Measurements from ENCODE around the gene ATP1B3.
"Not testable (repeated sequence)": the region's sequence is repeated elsewhere in the genome, so short reads cannot be mapped to it uniquely, and the experiment has no call there.

The ATP1B3 gene

DNA sequence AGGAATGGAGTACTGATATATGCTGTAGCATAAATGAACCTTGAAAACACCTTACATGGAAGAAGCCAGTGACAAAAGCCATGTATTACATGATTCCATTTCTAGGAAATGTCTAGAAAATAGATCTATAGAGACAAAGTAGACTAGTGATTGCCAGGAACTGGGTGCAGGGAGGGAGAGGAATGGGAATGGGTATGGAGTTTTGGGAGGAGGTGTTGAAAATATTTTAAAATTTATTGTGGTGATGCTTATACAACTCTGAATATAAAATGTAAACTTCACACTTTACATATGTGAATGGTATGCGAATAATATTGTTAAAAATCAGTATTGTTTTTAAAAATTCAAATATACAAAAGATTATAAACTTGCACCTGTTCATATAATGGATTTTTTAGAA, 22.5 kb downstream of the ATP1B3 start:
- ChIA-PET POLR2A (ENCODE audit: low non-redundant PET) (no interaction called here), CTCF (no interaction called here)
- DNase-seq (ENCODE audit: low spot score) = no peak
- TF ChIP-seq, protein P1, sequence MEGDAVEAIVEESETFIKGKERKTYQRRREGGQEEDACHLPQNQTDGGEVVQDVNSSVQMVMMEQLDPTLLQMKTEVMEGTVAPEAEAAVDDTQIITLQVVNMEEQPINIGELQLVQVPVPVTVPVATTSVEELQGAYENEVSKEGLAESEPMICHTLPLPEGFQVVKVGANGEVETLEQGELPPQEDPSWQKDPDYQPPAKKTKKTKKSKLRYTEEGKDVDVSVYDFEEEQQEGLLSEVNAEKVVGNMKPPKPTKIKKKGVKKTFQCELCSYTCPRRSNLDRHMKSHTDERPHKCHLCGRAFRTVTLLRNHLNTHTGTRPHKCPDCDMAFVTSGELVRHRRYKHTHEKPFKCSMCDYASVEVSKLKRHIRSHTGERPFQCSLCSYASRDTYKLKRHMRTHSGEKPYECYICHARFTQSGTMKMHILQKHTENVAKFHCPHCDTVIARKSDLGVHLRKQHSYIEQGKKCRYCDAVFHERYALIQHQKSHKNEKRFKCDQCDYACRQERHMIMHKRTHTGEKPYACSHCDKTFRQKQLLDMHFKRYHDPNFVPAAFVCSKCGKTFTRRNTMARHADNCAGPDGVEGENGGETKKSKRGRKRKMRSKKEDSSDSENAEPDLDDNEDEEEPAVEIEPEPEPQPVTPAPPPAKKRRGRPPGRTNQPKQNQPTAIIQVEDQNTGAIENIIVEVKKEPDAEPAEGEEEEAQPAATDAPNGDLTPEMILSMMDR (conservative IDR thresholded peaks at IDR 0.05; ENCODE audit: low read depth) = no peak
- H3K27ac ChIP-seq = no peak overlapping the region

DNA sequence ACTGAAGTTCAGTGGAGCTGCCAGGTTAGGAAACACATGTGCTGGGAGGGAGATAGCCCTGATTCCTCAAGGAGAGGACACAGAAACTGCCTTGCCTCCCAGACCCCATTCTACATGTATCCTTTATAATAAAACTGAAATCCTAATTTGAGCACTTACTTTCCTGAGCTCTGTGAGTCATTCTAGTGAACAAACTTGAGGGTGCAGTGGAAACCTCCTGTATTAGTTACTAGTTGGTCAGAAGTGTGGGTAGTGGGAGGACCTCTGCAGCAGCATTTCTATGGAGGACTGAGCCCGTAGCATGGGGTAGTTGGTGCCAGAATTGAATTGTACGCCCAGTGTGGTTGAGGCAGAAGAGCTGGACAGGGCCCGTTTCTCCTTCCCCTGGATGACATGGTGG, 23.9 kb downstream of the ATP1B3 start:
- CTCF ChIA-PET = no interaction called here
- TF ChIP-seq, protein P1 (conservative IDR thresholded peaks at IDR 0.05; ENCODE audit: low read depth) = no peak
- POLR2A ChIA-PET (ENCODE audit: low non-redundant PET) = no interaction called here
- no peak for DNase-seq (ENCODE audit: low spot score)
- peak overlapping the region; percentile 44 for H3K27ac ChIP-seq

DNA sequence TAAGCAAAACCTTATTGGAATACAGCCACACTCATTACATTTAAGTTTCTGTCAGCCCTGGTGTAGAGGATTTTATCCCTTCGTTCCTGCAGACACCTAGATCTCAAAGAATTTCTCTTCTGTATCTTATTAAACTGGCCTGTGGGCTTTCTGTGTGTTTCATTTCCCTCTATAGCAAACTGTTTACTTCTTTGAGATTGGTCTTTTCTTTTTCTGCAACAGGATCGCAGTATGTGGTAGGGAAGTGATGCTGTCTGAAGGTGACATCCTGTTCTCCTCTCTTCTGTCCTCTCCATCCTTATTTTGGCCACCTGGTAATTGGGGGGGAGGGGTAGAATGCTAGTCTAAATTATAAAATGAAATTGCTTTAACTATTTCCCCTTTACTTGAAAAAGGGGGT, 25.5 kb downstream of the ATP1B3 start:
- ChIA-PET POLR2A (ENCODE audit: low non-redundant PET) (no interaction called here), CTCF (no interaction called here)
- TF ChIP-seq, protein P1 (conservative IDR thresholded peaks at IDR 0.05; ENCODE audit: low read depth) = no peak
- DNase-seq (ENCODE audit: low spot score) = no peak
- no peak overlapping the region for H3K27ac ChIP-seq

DNA sequence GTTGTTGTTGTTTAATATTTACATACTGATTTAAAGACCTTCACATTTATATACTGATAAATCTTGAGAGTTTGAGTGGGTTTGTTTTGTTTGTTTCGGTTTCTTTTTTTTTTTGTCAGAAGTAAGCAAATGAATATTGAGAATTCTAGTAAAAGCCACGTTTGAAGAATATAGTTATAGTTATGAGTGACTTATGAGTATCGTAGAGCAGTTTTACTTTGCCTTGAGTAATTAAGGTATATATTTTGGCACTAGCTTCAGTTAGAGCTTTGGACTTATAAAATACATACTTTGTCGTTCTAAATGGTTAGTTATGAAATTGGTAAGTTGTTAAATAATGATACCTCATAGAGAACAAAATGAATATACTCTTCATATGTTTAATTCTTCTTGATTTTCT, 27.8 kb downstream of the ATP1B3 start:
- POLR2A ChIA-PET (ENCODE audit: low non-redundant PET) = no interaction called here
- TF ChIP-seq, protein P1 (conservative IDR thresholded peaks at IDR 0.05; ENCODE audit: low read depth) = no peak
- peak overlapping the region; percentile 75 for H3K27ac ChIP-seq
- no peak for DNase-seq (ENCODE audit: low spot score)
- CTCF ChIA-PET = interaction anchor here (0.5 kb wide), 1 partner anchor 21 kb away, joined by 3 read pairs; no protein-coding TSS in a partner anchor

DNA sequence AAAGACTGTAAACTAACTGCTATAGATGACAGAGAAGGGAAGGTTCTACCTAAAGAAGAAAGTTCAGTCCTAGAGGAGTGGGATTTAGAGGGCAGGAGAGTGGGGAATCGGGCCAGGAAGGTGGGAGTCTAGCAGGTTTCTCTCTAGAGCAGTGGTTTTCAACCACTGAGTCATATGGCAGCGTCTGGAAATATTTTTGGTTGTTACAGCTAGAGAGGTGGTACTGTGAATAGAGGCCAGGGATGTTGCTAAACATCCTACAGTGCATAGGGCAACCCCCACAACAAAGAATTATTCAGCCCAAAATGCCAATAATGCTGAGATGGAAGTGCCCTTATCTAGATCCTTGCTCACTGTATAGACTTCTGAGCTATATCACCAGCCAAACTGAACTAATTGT, 28.7 kb downstream of the ATP1B3 start:
- ChIA-PET POLR2A (ENCODE audit: low non-redundant PET) (no interaction called here), CTCF (no interaction called here)
- DNase-seq (ENCODE audit: low spot score) = no peak
- H3K27ac ChIP-seq = peak overlapping the region; percentile 44; the same call in 1 of the 2 replicates
- TF ChIP-seq, protein P1 (conservative IDR thresholded peaks at IDR 0.05; ENCODE audit: low read depth) = no peak

DNA sequence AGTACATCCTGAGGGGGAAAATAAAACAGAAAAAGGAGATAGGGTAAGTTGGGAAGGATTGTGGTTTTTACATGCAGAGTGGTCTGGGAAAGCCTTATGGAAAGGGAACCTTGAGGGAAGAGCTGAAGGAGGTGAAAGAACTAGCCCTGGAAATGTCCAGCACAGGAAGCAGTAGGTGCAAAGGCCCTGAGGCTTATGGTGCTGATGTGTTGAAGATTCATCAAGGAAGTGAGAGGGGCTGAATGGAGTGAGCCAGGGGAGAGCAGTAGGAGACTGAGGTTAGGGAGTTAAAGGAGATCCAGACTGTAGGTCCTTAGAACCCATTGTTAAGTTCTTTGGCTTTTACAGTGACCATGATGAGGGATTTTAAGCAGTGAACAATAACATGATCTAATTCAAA, 33.0 kb downstream of the ATP1B3 start:
- no peak for DNase-seq (ENCODE audit: low spot score)
- TF ChIP-seq, protein P1 (conservative IDR thresholded peaks at IDR 0.05; ENCODE audit: low read depth) = no peak
- CTCF ChIA-PET = interaction anchor here (0.7 kb wide), 1 partner anchor 29 kb away, joined by 4 read pairs; no protein-coding TSS in a partner anchor
- H3K27ac ChIP-seq = no peak overlapping the region
- POLR2A ChIA-PET (ENCODE audit: low non-redundant PET) = no interaction called here

DNA sequence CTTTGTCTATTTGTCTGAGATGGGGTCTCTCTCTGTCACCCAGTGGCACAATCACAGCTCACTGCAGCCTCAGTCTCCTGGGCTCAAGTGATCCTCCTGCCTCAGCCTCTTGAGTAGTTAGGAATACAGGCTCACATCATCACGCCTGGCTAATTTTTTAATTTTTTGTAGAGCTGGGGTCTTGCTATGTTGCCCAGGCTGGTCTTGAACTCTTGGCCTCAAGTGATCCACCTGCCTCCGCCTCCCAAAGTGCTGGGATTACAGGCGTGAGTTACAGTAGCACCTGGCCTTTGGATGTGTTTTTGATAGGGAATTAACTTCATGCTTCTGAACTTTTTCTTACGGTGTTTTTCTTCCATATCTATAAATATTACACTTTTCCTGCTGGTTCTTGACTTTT, 33.5 kb downstream of the ATP1B3 start:
- H3K27ac ChIP-seq; CTCF ChIA-PET; POLR2A ChIA-PET (ENCODE audit: low non-redundant PET); DNase-seq (ENCODE audit: low spot score): not testable (repeated sequence)

All from RWPE1 (cell line).